HCT116 (cell line): ENCODE measurements around the gene FAM111A. TPM values are rescaled to one million over a fixed set of nuclear protein-coding genes. Genes with fewer than 3 reads are reported as not detected.
A peak's percentile ranks its signal among the peaks of the same experiment; 100 is the strongest.

ENCODE experiments used
- ATAC-seq: fragments of 200-7000 bp; cut with Tn5 transposase; 2 replicates; pipeline ENCODE4 v1.9.1; 2020; ENCODE audit warnings: mild to moderate bottlenecking, moderate library complexity
- BruUV-seq: library from RNA; stranded (reverse); fragments of 400-500 nt; replicated peaks from 2 replicates; lab custom pipeline; 2021; lab: Mats Ljungman, UMichigan
- CTCF ChIA-PET: fragments of 300-600 bp; sonication (Branson Sonifier 250); formaldehyde crosslinking; loops from one replicate; lab custom pipeline; 2021; ENCODE audit warnings: antibody characterized with exemption; lab: Charles Lee
- POLR2A ChIA-PET: fragments of 300-600, 350-600 bp; sonication (Branson Sonifier 250); formaldehyde crosslinking; loops from one replicate; lab custom pipeline; 2021; ENCODE audit warnings: antibody characterized with exemption; lab: Charles Lee
- RAD21 ChIA-PET, 2 experiments: fragments of 300-600 bp; sonication (Branson Sonifier 250); formaldehyde crosslinking; loops; one replicate each; lab custom pipeline; 2023; ENCODE audit warnings: low total read pairs in 2 of 2; ENCODE audit not compliant: uncharacterized antibody in 2 of 2, unreplicated experiment in 2 of 2, low non-redundant PET in 1 of 2; lab: Charles Lee
- DNase-seq: peaks from one replicate; pipeline ENCODE4 v3.0.0-alpha.2; 2010; ENCODE audit warnings: low read depth, low spot score
- H2AFZ ChIP-seq: fragments of 200-600 bp; shearing (Covaris generic), sonication (generic); 2 replicates; pipeline ENCODE4 v1.6.1; 2017; ENCODE audit warnings: low read depth, mixed run types, mixed read lengths, antibody characterized with exemption, low read length; ENCODE audit not compliant: poor library complexity, severe bottlenecking
- H3K27ac ChIP-seq: 2 replicates; pipeline ENCODE4 v1.5.1; 2012; ENCODE audit warnings: low read depth, low read length
- H3K27me3 ChIP-seq: fragments of 200-600 bp; sonication (generic); 2 replicates; pipeline ENCODE4 v1.6.1; 2016; ENCODE audit warnings: mixed run types, low read length, mixed read lengths; ENCODE audit not compliant: insufficient read depth
- H3K36me3 ChIP-seq, 2 experiments: fragments of 200-500 bp in 1 of 2; fragments of 200-600 bp in 1 of 2; sonication (Bioruptor generic) in 1 of 2; sonication (generic) in 1 of 2; 2 replicates each; pipeline versions ENCODE4 v1.5.1 to v1.6.1; 2014 to 2016; ENCODE audit warnings: low read length in 2 of 2, inconsistent platforms in 1 of 2, mixed read lengths in 1 of 2, mixed run types in 1 of 2; ENCODE audit not compliant: insufficient read depth in 2 of 2, control insufficient read depth in 1 of 2
- H3K4me1 ChIP-seq, 2 experiments: fragments of 200-600 bp in 1 of 2; sonication (generic) in 1 of 2; 2 replicates each; pipeline versions ENCODE4 v1.5.1 to v1.6.1; 2012 to 2017; ENCODE audit warnings: low read length in 2 of 2, inconsistent platforms in 1 of 2, mild to moderate bottlenecking in 1 of 2, mixed read lengths in 1 of 2, mixed run types in 1 of 2, moderate library complexity in 1 of 2; ENCODE audit not compliant: insufficient read depth in 2 of 2, control insufficient read depth in 1 of 2
- H3K4me2 ChIP-seq: fragments of 200-600 bp; sonication (generic); 2 replicates; pipeline ENCODE4 v1.6.1; 2017; ENCODE audit warnings: mixed run types, low read length, mixed read lengths
- H3K4me3 ChIP-seq, 2 experiments: fragments of 200-600 bp in 1 of 2; sonication (generic) in 1 of 2; replicated peaks in 1 of 2; 2 replicates each; pipeline ENCODE4 v1.5.1; 2011 to 2016; ENCODE audit warnings: low read length in 2 of 2, control low read depth in 1 of 2, low read depth in 1 of 2, mild to moderate bottlenecking in 1 of 2, mixed read lengths in 1 of 2, mixed run types in 1 of 2
- H3K79me2 ChIP-seq: fragments of 200-600 bp; sonication (generic); 2 replicates; pipeline ENCODE4 v1.6.1; 2017; ENCODE audit warnings: mild to moderate bottlenecking, mixed run types, low read length, moderate library complexity, mixed read lengths; ENCODE audit not compliant: insufficient read depth
- H3K9ac ChIP-seq: fragments of 200-600 bp; sonication (generic); 2 replicates; pipeline ENCODE4 v1.6.1; 2016; ENCODE audit warnings: low read length, mixed read lengths
- H3K9me2 ChIP-seq: fragments of 200-600 bp; sonication (generic), shearing (Covaris generic); 2 replicates; pipeline ENCODE4 v1.6.1; 2017; ENCODE audit warnings: mixed run types, mild to moderate bottlenecking, moderate library complexity; ENCODE audit not compliant: insufficient read depth
- H3K9me3 ChIP-seq, 2 experiments: fragments of 200-500 bp in 1 of 2; fragments of 200-600 bp in 1 of 2; sonication (Bioruptor generic) in 1 of 2; sonication (generic) in 1 of 2; 2 replicates each; pipeline ENCODE4 v1.6.1; 2014 to 2017; ENCODE audit warnings: low read length in 2 of 2, mixed read lengths in 2 of 2, inconsistent platforms in 1 of 2, low read depth in 1 of 2, mild to moderate bottlenecking in 1 of 2, mixed run types in 1 of 2, moderate library complexity in 1 of 2; ENCODE audit not compliant: control insufficient read depth in 1 of 2, insufficient read depth in 1 of 2
- H4K20me1 ChIP-seq: fragments of 200-600 bp; sonication (generic), shearing (Covaris generic); 2 replicates; pipeline ENCODE4 v1.6.1; 2017; ENCODE audit warnings: mixed run types, mild to moderate bottlenecking, moderate library complexity; ENCODE audit not compliant: insufficient read depth
- ATF3 ChIP-seq: IDR thresholded peaks from 2 replicates; pipeline ENCODE4 v1.6.1; 2012
- CBX3 ChIP-seq: IDR thresholded peaks from 2 replicates; pipeline ENCODE4 v1.6.1; 2012; ENCODE audit warnings: low read depth
- CEBPB ChIP-seq: IDR thresholded peaks from 2 replicates; pipeline ENCODE4 v1.6.1; 2012; ENCODE audit warnings: low read depth
- CTCF ChIP-seq, 3 experiments: fragments of 200-600 bp in 1 of 3; sonication (generic) in 1 of 3; IDR thresholded peaks in 2 of 3; conservative IDR thresholded peaks in 1 of 3; 2 replicates each; pipeline ENCODE4 v1.5.1; 2012 to 2017; ENCODE audit warnings: low read depth in 2 of 3, low read length in 2 of 3, antibody characterized with exemption in 1 of 3, borderline replicate concordance in 1 of 3, control low read depth in 1 of 3, mild to moderate bottlenecking in 1 of 3, mixed read lengths in 1 of 3, mixed run types in 1 of 3, moderate library complexity in 1 of 3; ENCODE audit not compliant: insufficient read depth in 1 of 3
- ELF1 ChIP-seq: IDR thresholded peaks from 2 replicates; pipeline ENCODE4 v1.6.1; 2012; ENCODE audit warnings: low read depth, borderline replicate concordance
- EZH2 ChIP-seq: fragments of 200-600 bp; sonication (generic); IDR thresholded peaks from 2 replicates; pipeline ENCODE4 v1.6.1; 2017; ENCODE audit warnings: antibody characterized with exemption, mixed run types
- FOSL1 ChIP-seq: IDR thresholded peaks from 2 replicates; pipeline ENCODE4 v1.6.1; 2012; ENCODE audit warnings: low read depth
- JUND ChIP-seq: IDR thresholded peaks from 2 replicates; pipeline ENCODE4 v1.6.1; 2012
- MAX ChIP-seq: IDR thresholded peaks from 2 replicates; pipeline ENCODE4 v1.6.1; 2012
- POLR2A ChIP-seq: IDR thresholded peaks from 2 replicates; pipeline ENCODE4 v1.7.0; 2011; ENCODE audit warnings: borderline replicate concordance; ENCODE audit not compliant: insufficient read depth, insufficient read length; ENCODE audit errors: extremely low read depth
- POLR2AphosphoS5 ChIP-seq: IDR thresholded peaks from 2 replicates; pipeline ENCODE4 v1.6.1; 2011; ENCODE audit warnings: mild to moderate bottlenecking, low read depth, low read length, moderate library complexity
- RAD21 ChIP-seq: IDR thresholded peaks from 2 replicates; pipeline ENCODE4 v1.6.1; 2012; ENCODE audit warnings: low read depth, mild to moderate bottlenecking
- SIN3A ChIP-seq: IDR thresholded peaks from 2 replicates; pipeline ENCODE4 v1.6.1; 2012; ENCODE audit warnings: low read depth
- SP1 ChIP-seq: IDR thresholded peaks from 2 replicates; pipeline ENCODE4 v1.6.1; 2012; ENCODE audit warnings: low read depth
- TCF7L2 ChIP-seq: IDR thresholded peaks from 2 replicates; pipeline ENCODE4 v1.7.0; 2011; ENCODE audit warnings: borderline replicate concordance, inconsistent platforms; ENCODE audit not compliant: insufficient read depth, insufficient read length; ENCODE audit errors: extremely low read depth
- ZBTB33 ChIP-seq: IDR thresholded peaks from 2 replicates; pipeline ENCODE4 v1.6.1; 2011; ENCODE audit warnings: mild to moderate bottlenecking, low read length, moderate library complexity; ENCODE audit not compliant: insufficient replicate concordance; ENCODE audit errors: extremely low read depth
- ZFX ChIP-seq: fragments of 450-650 bp; IDR thresholded peaks from 2 replicates; pipeline ENCODE4 v1.6.1; 2017
- ZNF274 ChIP-seq: fragments of 200-500 bp; sonication (Bioruptor generic); IDR thresholded peaks from 2 replicates; pipeline ENCODE4 v1.6.1; 2014; ENCODE audit warnings: mild to moderate bottlenecking, low read depth, low read length, inconsistent platforms
- intact Hi-C: fragments of 100-400 bp; cut with micrococcal nuclease; formaldehyde crosslinking; loops from 2 replicates; pipeline ENCODE4 v1.10.0; 2022
- total RNA-seq: library from RNA; stranded (reverse); gene quantifications from one replicate; pipeline ENCODE4 v1.2.1, GENCODE V29; 2021; ENCODE audit not compliant: unreplicated experiment

FAM111A gene
- total RNA-seq, 1 experiment from 2014 or later: 30.3 TPM

GRCh38 chr11:59171508-59172322 is 29.1 kb downstream of the FAM111A start, which contains the start of gene DTX4:
Gene DTX4 (plus strand): TSS chr11:59172132. CDS start chr11:59172596, 464 bp downstream.
- ChIA-PET POLR2A (interaction anchor here (1.6 kb wide), 1 partner anchor 9 kb away, joined by 4 read pairs; no protein-coding TSS in a partner anchor), RAD21 (interaction anchor here (0.7 to 2.3 kb wide), 6 partner anchors 8 to 509 kb away, joined by 3 to 10 read pairs (median 3); no protein-coding TSS in a partner anchor), CTCF (interaction anchor here (0.6 to 2.8 kb wide), 29 partner anchors 9 to 648 kb away, joined by 3 to 68 read pairs (median 5); partner anchors contain the start of genes FAM111A, MPEG1 and OR5A1)
- intact Hi-C loops: loop anchor here (1.0 to 2.0 kb wide), 6 partner anchors 11 to 509 kb away; no protein-coding TSS in a partner anchor
- no peaks in the 10 kb centered on the region for H3K79me2 ChIP-seq
- H3K36me3 ChIP-seq: no peaks in the 10 kb centered on the region
- no peaks in the 10 kb centered on the region for H3K9me3 ChIP-seq
- H3K4me2 ChIP-seq: peak within 1 kb of the TSS; percentile 98
- peak within 1 kb of the TSS; percentile 44 to 59 for H3K4me3 ChIP-seq
- peak within 1 kb of the TSS; percentile 96 for H2AFZ ChIP-seq
- H3K27me3 ChIP-seq: no peaks in the 10 kb centered on the region
- DNase-seq (peak; percentile 84), ATAC-seq (peak; percentile 89)
- peak within 1 kb of the TSS; percentile 47 for H3K9ac ChIP-seq
- H3K4me1 ChIP-seq: peaks cover 14 to 39% of the 10 kb centered on the region in 2 experiments; a peak in 3 of 4 replicates
- H3K9me2 ChIP-seq: no peaks in the 10 kb centered on the region
- H4K20me1 ChIP-seq: no peaks in the 10 kb centered on the region
- no TSS peak for BruUV-seq
- no peak within 1 kb of the TSS; the same call in 1 of the 2 replicates for H3K27ac ChIP-seq
- peak; percentile 82 for TF ChIP-seq CBX3
- no peak for TF ChIP-seq ZNF274
- no peak for TF ChIP-seq SP1
- no peak for TF ChIP-seq POLR2A
- TF ChIP-seq CTCF (IDR thresholded peaks at IDR 0.05 in 2 of 3, conservative IDR thresholded peaks at IDR 0.05 in 1 of 3; ENCODE audit: borderline replicate concordance in 1 of 3, insufficient read depth in 1 of 3, low read depth in 2 of 3, low read length in 2 of 3): peak; percentile 78 to 94 (median 83)
- TF ChIP-seq POLR2AphosphoS5: peak; percentile 54
- TF ChIP-seq ZFX: no peak
- TF ChIP-seq FOSL1: no peak
- peak; percentile 90 for TF ChIP-seq MAX
- TF ChIP-seq RAD21: peak; percentile 94
- no peak for TF ChIP-seq JUND
- TF ChIP-seq TCF7L2: no peak
- TF ChIP-seq ATF3: no peak
- no peak for TF ChIP-seq ELF1
- TF ChIP-seq EZH2: no peak
- TF ChIP-seq CEBPB: 0 out of 2 replicates have a peak, but pooled peaks have one; percentile 36
- no peak; the same call in 1 of the 2 replicates for TF ChIP-seq SIN3A
- no peak for TF ChIP-seq ZBTB33
